AG09309 (cell line): ENCODE data around the gene TDRD7.

Experiments
- DNase-seq: peaks from one replicate; pipeline ENCODE4 v3.0.0-alpha.2; 2010; ENCODE audit warnings: low read depth
- H3K4me3 ChIP-seq: 2 replicates; pipeline ENCODE4 v1.5.1; 2011; ENCODE audit warnings: mild to moderate bottlenecking, low read depth, low read length, moderate library complexity; ENCODE audit not compliant: control insufficient read depth
- CTCF ChIP-seq: IDR thresholded peaks from 2 replicates; pipeline ENCODE4 v1.5.1; 2011; ENCODE audit warnings: mild to moderate bottlenecking, low read depth, low read length, inconsistent platforms; ENCODE audit not compliant: insufficient read depth, control insufficient read depth; ENCODE audit errors: missing control alignments

TDRD7 gene

GRCh38 chr9:97500765-97501176 is 88.9 kb downstream of the TDRD7 start:
- no peak overlapping the region for H3K4me3 ChIP-seq
- TF ChIP-seq CTCF: no peak
- DNase-seq: no peak

- no peak for TF ChIP-seq CTCF
- peak within 1 kb of the TSS; percentile 40 for H3K4me3 ChIP-seq
- no peak for DNase-seq
Measured at GRCh38 chr9:97501177-97501971, 89.5 kb downstream of the TDRD7 start, which contains the start of gene TMOD1. Gene TMOD1 (plus strand): TSS chr9:97501666. CDS start chr9:97524189, 22,523 bp downstream.

GRCh38 chr9:97501972-97502221 is 90.0 kb downstream of the TDRD7 start:
- no peak for DNase-seq

GRCh38 chr9:97502222-97502983 is 90.5 kb downstream of the TDRD7 start:
- no peak for DNase-seq
- no peak overlapping the region for H3K4me3 ChIP-seq
- TF ChIP-seq CTCF: no peak

More at GRCh38 chr9:97501972-97502221, 90.0 kb downstream of the TDRD7 start:
- H3K4me3 ChIP-seq: peak overlapping the region; percentile 40
- TF ChIP-seq CTCF: no peak

GRCh38 chr9:97502984-97503861 is 91.3 kb downstream of the TDRD7 start:
- no peak overlapping the region for H3K4me3 ChIP-seq
- no peak for DNase-seq
- TF ChIP-seq CTCF: no peak

- DNase-seq: no peak
- no peak overlapping the region for H3K4me3 ChIP-seq
- no peak for TF ChIP-seq CTCF
Measured at GRCh38 chr9:97503862-97504210, 91.9 kb downstream of the TDRD7 start.
